Naive thymus-derived CD8-positive, alpha-beta T cell (primary cell): ENCODE measurements around the gene PAX7. TPM values are rescaled to one million over a fixed set of nuclear protein-coding genes. Genes with fewer than 3 reads are reported as not detected.

Experiments used
- ATAC-seq, 2 donors: fragments of 150-1000 bp; cut with Tn5 transposase in 1 of 2; sonication (Bioruptor Pico), chemical (Tn5 transposase) in 1 of 2; 1 replicate in 1 of 2; 2 replicates in 1 of 2; pipeline ENCODE4 v1.10.0; 2021; ENCODE audit warnings: mild to moderate bottlenecking in 2 of 2, moderate library complexity in 2 of 2
- POLR2A ChIA-PET: fragments of 350-600 bp; sonication (Branson Sonifier 250); formaldehyde crosslinking; loops from one replicate; lab custom pipeline; 2021; ENCODE audit warnings: antibody characterized with exemption; lab: Charles Lee
- DNase-seq, 10 donors: peaks; one replicate each; pipeline versions ENCODE4 v3.0.0 to v3.0.0-alpha.2; 2020 to 2022
- H3K27ac Mint-ChIP-seq, 10 donors: one replicate each; pipeline ENCODE4 v1.8.0; 2020 to 2022; ENCODE audit warnings: mild to moderate bottlenecking in 10 of 10, mixed read lengths in 10 of 10, moderate library complexity in 4 of 10, inconsistent platforms in 1 of 10
- H3K27me3 Mint-ChIP-seq, 5 donors: one replicate each; pipeline ENCODE4 v1.8.0; 2021 to 2022; ENCODE audit warnings: mixed read lengths in 5 of 5
- H3K36me3 Mint-ChIP-seq, 3 donors: one replicate each; pipeline ENCODE4 v1.8.0; 2020 to 2022; ENCODE audit warnings: mixed read lengths in 3 of 3, mild to moderate bottlenecking in 2 of 3, inconsistent platforms in 1 of 3
- H3K4me1 Mint-ChIP-seq, 4 donors: one replicate each; pipeline ENCODE4 v1.8.0; 2021 to 2022; ENCODE audit warnings: mixed read lengths in 4 of 4
- H3K4me3 Mint-ChIP-seq, 10 donors: one replicate each; pipeline ENCODE4 v1.8.0; 2020 to 2022; ENCODE audit warnings: mild to moderate bottlenecking in 10 of 10, mixed read lengths in 10 of 10, moderate library complexity in 6 of 10, inconsistent platforms in 1 of 10
- H3K9me3 Mint-ChIP-seq, 9 donors: one replicate each; pipeline ENCODE4 v1.8.0; 2020 to 2022; ENCODE audit warnings: mixed read lengths in 9 of 9, mild to moderate bottlenecking in 3 of 9, inconsistent platforms in 1 of 9, moderate library complexity in 1 of 9
- polyA plus RNA-seq, 3 donors: library from polyadenylated mRNA; unstranded; fragments of 300-500 nt; fragmentation: Illumina TruSeq; gene quantifications; one replicate each; pipeline ENCODE4 v1.2.3, GENCODE V29; 2021
- total RNA-seq, 8 experiments: library from RNA in 2 of 8; stranded (reverse) in 2 of 8; gene quantifications; one replicate each; pipeline ENCODE4 v1.2.3 and lab custom pipeline; 2021 to 2026

Gene PAX7
- total and polyA plus RNA-seq, 5 experiments from 2014 or later = not detected

GRCh38 chr1:18794561-18794960 is 163.9 kb downstream of the PAX7 start:
- POLR2A ChIA-PET = no interaction called here
- H3K27ac Mint-ChIP-seq = no peak overlapping the region
- DNase-seq (peak in 1 of 10 donors; percentile 31), ATAC-seq (no peak)
- H3K4me3 Mint-ChIP-seq = no peak overlapping the region
- peaks cover 0 to 10% (median 0%) of the 10 kb centered on the region in 3 donors for H3K36me3 Mint-ChIP-seq
- H3K9me3 Mint-ChIP-seq = peaks cover 0 to 16% (median 7%) of the 10 kb centered on the region in 9 donors
- H3K27me3 Mint-ChIP-seq = peaks cover 20 to 69% (median 45%) of the 10 kb centered on the region in 5 donors
- no peaks in the 10 kb centered on the region for H3K4me1 Mint-ChIP-seq

DNA sequence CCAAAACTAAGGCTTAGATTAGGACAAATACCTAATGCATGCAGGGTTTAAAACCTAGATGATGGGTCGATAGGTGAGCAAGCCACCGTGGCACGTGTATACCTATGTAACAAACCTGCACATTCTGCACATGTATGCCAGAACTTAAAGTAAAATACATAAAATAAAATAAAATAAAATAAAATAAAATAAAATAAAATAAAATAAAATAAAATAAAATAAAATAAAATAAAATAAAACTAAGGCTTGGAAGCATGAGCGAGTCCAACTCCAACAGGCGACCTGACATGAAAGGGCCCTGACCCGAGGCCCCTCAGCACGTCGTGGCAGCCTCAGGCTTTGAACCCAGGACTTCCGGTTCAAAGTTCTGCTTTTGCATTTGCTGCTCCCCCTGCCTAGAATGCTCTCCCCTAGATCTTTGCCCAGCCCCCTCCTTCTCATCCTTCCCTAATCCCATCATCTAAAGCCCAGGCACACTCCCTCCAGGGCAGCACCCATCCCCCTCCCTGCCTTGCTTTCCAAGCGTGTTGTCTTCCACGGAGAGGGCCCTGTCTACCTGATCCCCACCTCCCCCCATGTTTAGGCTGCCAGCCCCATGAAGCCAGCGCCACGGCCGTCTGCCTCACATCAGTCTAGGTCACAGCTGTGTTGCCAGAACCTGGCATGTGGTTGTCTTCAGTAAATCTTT is 164.5 kb downstream of the PAX7 start:
- peaks cover 0 to 16% (median 7%) of the 10 kb centered on the region in 9 donors for H3K9me3 Mint-ChIP-seq
- peaks cover 0 to 10% (median 0%) of the 10 kb centered on the region in 3 donors for H3K36me3 Mint-ChIP-seq
- ATAC-seq = no peak
- peaks cover 16 to 63% (median 45%) of the 10 kb centered on the region in 5 donors for H3K27me3 Mint-ChIP-seq
- peak in 1 of 10 donors; percentile 44 for DNase-seq
- H3K27ac Mint-ChIP-seq = no peak overlapping the region
- H3K4me3 Mint-ChIP-seq = no peak overlapping the region
- H3K4me1 Mint-ChIP-seq = no peaks in the 10 kb centered on the region
- POLR2A ChIA-PET = no interaction called here

GRCh38 chr1:18796950-18797349 is 166.3 kb downstream of the PAX7 start:
- ATAC-seq (no peak), DNase-seq (peak in 1 of 10 donors; percentile 19)
- Mint-ChIP-seq H3K27ac (no peak overlapping the region), H3K4me1 (no peaks in the 10 kb centered on the region), H3K36me3 (peaks cover 0 to 9% (median 0%) of the 10 kb centered on the region in 3 donors), H3K9me3 (peaks cover 0 to 15% (median 7%) of the 10 kb centered on the region in 9 donors), H3K27me3 (peaks cover 10 to 45% (median 35%) of the 10 kb centered on the region in 5 donors), H3K4me3 (no peak overlapping the region)
- POLR2A ChIA-PET = no interaction called here

Other genes starting within 250 kb of the PAX7 start
- gene KLHDC7A, start 149.9 kb upstream of the PAX7 start, total RNA-seq = not detected
- not detected for gene KLHDC7A, start 149.9 kb upstream of the PAX7 start, polyA plus RNA-seq
- gene TAS1R2, start 228.8 kb downstream of the PAX7 start, total RNA-seq = not detected
- gene TAS1R2, start 228.8 kb downstream of the PAX7 start, polyA plus RNA-seq = not detected